HG03280 (cell line): ENCODE data around the gene ACACB.

Experiments used
- ATAC-seq: cut with Tn5 transposase; IDR thresholded peaks from one replicate; pipeline ENCODE4 v1.9.1; 2021; ENCODE audit warnings: mild to moderate bottlenecking, moderate library complexity; ENCODE audit not compliant: unreplicated experiment

ACACB gene

DNA sequence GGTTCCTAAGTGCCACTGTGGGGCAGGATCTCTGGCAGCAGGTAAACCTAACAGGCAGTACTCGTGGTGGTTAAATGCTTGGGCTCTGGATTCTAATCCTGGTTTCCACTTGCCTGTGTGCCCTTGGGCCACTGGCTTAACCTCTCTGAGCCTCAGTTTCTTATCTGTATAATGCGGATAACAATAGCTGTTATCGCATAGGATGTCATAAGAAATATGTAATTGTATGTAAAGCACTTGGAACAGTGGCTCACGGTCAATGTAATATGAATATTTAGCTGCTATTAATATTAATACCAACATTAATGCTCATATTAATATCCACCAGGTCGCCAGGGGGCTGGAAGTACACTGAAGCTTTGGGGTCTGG is 175.9 kb downstream of the ACACB start:
- no peak for ATAC-seq

DNA sequence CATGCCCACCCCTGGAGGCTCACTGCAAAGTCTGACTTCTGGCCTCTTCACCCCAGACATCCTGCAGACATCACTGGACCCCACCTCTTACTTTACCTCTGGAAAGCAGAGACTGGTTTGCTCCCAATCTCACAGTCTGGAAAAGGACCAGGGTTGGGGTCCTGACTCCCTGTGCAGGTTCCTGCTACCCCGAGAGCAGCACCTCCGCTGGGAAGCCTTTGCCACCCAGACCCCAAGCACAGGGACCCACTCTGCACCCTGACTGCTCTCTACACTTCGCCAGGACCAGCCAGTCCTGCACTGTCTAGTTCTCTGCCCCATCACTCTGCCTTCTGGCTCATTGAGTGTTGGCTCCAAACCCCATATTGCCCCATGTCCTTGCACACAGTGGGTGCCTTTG is 176.7 kb downstream of the ACACB start:
- no peak for ATAC-seq

DNA sequence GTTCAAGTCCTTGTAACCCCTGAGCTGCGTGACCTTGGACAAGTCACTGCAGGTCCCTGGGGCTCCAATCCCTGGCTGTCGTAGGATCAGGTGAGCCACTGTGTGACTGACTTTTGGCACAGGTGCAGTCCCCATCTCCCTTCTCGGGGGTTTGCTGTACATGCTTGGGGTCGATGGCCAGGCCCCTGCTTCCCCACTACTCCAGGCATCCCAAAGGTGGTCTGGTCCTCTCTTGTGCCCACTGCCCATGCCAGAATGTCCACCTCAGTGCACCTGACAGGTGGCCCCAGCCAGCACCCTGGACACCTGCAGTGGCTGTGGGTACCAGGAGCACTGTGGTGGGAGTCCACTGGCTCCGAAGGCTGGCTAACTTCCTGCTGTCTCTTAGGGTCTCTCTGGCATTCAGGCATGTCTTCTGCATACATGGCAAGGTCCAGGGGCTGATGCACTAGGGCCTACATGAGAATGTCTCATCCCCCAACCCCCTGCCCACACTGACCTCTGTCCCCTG is 178.0 kb downstream of the ACACB start:
- ATAC-seq = no peak

DNA sequence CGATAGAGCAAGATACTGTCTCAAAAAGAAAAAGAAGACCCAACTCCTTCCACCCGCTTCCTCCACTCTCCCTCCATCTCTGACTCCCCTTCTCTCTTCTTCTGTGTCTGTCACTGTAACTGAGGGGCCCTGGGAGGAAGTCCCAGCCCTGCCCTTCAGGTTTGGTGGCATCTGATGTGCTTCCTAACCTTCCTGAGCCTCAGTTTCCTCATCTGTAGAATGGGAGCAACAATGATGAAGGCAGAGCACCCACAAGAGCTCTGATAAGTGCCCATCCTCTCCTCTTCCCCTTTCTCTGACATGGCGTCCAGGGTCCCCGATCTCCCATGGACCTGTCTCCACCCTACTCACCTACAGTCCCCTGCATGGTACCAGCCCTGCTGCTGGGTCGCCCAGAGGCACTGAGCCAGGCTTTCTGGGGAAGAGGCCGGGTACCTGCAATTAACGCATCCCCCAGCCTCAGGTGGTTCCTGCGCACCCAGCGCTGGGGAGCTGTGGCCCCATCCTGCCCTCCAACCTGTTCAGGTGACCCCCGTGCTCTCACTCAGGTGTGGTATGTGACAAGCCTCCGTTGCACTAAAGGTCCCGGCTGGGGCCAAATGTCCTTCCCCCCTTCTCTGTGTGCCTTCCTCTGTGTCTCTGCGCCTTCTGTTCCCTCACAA is 179.5 kb downstream of the ACACB start:
- ATAC-seq = no peak

DNA sequence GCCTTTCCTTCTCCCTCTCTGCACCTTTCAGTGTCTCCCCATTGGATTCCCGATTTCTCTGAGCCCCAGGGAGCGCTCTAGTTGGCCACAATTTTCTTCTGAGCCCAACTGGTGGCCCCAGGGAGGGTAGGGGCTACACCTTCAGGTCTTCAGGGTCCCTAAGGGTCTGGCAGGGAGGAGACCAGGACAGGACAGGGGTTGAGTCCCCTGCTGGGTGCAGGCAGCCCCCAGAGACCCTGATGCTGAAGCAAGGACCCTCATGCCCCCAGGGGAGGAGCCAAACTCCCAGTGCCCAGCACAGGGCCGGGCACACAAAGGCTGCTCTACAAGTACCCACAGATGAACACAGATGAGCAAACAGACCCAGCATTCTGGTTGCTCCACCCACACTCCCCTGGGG is 180.0 kb downstream of the ACACB start:
- no peak for ATAC-seq

DNA sequence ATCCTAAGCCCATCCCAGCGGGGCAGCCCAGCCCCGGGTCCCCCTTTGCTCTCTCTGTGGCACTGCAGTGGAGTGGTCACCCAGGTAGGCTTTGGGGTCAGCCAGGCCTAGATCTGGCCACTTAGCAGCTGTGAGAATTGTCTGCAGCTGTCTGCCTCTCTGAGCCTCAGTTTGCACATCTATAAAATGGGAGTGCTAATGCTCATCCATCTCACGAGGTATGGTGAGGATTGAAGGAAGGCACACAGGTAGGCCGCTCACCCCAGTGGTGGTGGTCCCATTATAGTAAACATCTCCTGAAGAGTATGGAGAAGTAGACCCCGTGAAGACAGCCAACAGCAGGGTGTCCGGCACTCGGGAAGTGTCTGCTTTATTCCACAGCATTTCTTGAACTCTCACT is 183.5 kb downstream of the ACACB start:
- ATAC-seq = no peak

DNA sequence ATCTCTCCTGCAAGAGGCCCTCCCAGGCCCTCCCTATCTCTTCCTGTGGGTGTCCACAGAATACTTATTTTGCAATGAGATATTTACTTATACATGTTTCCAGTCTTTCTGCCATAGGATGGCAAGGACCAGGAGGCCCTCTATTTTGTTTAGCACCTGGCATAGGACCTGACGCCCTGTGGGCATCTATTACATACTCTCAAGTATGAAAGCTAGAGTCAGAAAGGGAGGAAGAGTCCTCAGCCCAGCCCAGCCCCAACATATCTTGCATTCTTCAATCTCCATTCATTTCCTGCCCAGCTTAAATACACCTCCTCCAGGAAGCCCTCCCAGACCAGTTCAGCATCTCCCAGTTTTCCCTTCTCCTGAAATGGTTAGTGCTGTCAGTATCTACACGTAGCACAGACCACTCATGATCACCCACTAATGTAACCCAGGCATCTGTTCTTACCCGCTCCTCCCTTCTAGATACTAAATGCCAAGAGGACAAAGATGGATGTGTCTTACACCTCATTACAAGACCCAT is 185.3 kb downstream of the ACACB start:
- no peak for ATAC-seq

DNA sequence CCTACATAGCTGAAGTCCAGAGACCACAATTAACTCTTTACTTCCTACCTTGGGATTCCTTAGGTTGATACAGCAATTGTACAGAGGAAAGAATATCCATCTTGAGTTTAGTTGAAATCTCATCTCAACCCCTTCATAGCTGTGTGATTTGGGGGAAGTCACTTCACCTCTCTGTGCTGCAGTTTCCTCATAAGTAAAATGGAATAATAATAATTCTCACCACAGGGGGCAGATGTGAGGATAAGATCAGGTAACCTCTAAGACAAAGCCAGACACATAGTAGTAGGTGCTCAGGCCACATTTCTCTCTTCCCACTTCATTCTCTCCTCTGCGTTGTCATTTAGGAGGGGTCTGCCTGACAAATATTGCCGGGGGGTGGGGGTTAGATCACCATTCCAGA is 186.0 kb downstream of the ACACB start:
- no peak for ATAC-seq

DNA sequence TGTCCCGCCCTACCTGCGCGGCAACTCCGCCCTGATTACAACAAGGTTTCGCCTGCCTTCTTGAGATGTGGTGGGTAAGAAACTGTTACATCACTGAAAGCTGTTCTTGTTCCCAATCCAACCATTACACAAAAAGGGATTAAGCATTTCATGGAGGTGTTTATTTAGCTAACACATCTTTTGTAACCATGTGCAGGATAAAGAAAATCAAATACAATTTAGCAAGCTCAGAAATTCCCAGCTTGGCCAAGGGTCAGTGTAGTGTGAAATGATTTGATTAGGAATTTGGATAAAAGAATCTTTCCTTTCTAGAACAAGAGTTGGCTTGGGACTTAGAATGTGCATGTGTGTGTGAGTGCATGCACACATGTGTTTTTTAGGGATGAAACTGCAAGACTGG is 186.4 kb downstream of the ACACB start:
- no peak for ATAC-seq

DNA sequence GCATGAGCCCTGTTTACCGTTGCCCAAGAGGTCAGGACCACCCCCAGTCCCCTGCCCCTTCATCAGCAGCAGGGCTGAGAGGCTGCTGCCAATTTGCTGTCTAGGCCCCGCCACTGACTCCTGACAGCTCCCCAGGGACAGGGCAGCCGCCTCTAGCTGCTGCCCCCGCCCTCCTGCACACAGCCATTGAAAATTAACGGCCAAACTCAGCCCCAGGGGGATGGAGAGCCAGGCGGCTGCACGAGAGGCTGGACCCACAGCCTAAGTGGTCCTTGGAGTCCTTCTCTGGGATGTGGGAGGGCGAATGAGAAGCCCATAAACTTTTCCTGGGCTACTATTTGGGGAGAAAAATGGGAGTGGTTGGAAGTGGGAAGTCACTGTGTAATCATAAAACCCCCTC is 188.1 kb downstream of the ACACB start:
- no peak for ATAC-seq

DNA sequence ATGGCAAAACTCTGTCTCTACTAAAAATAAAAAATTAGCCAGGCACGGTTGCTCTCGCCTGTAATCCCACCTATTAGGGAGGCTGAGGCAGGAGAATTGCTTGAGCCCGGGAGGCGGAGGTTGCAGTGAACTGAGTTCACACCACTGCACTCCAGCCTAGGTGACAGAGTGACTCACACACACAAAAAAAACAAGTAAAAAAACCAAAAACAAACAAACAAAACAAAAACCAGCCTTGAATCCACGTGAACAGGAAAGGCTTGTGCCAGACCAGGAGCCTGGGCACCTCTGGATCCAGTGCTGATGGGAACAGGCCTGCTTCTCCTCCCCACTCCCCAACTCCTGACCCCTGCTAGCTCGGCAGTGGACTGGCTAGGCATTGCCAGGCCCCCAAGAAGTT is 189.2 kb downstream of the ACACB start:
- ATAC-seq = no peak

DNA sequence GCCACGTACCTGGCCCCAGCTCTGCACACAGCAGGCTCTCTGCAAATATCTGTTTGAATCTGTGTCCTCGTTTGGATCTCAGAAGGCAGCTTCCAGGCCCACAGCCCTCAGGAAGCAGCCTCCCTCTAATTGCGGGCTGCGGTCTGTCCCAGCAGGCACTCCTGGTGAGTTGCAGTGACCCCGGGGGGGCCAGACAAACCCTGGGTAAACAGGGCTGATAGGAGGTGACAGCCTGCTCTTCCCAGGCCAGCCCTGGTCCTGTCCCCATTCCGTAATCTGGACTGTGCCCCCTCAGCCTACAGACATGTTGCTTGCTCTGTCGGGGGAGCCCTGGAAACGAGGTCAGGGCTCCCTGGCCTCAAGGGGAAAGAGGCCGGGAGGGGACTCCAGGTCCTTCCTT is 190.7 kb downstream of the ACACB start:
- ATAC-seq = no peak

DNA sequence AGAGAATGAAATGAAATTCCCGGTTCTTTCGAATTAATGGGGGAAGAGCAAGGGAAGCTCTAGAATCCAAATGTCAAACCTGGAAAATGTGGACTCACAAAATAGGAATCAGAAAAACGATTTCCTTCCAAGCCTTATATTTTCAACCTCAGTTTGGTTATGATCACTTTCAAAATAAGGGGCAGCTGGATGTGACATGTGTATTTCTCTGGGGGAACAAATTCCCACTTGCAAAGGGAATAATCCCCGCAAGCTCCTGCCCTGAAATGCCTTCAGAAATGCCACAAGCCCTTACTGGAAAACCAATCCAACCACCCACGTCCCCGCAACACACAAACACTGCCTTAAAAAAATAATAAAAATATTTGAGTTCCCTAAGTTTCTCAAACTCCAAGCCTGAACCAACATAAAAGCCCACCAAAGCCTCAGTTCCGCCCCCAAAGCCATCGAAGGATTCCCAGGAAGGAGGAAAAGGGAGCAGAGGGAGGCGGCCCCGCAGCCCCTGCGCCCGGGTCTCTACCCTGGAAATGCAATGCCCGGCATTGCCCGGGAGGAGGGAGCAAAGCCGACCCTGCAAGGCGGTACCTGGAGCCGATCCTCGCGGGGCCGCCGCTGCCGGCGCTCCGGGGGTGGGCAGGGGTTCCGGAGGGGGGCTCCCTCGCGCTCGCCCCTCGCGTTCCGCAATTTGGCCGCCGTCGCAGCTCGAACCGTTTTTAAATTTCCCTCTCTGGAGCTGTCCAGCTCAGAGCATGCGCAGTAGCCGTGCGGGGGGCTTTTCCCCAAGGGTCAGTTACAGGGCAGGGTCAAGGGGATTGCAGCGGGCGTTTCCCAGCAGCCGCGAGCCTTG is 192.4 kb downstream of the ACACB start, which contains the start of gene FOXN4:
TSS of gene FOXN4 (minus strand) at position 751 of the 847 bp plus-strand sequence. CDS start 963 bp downstream, outside the sequence.
- ATAC-seq = no peak

DNA sequence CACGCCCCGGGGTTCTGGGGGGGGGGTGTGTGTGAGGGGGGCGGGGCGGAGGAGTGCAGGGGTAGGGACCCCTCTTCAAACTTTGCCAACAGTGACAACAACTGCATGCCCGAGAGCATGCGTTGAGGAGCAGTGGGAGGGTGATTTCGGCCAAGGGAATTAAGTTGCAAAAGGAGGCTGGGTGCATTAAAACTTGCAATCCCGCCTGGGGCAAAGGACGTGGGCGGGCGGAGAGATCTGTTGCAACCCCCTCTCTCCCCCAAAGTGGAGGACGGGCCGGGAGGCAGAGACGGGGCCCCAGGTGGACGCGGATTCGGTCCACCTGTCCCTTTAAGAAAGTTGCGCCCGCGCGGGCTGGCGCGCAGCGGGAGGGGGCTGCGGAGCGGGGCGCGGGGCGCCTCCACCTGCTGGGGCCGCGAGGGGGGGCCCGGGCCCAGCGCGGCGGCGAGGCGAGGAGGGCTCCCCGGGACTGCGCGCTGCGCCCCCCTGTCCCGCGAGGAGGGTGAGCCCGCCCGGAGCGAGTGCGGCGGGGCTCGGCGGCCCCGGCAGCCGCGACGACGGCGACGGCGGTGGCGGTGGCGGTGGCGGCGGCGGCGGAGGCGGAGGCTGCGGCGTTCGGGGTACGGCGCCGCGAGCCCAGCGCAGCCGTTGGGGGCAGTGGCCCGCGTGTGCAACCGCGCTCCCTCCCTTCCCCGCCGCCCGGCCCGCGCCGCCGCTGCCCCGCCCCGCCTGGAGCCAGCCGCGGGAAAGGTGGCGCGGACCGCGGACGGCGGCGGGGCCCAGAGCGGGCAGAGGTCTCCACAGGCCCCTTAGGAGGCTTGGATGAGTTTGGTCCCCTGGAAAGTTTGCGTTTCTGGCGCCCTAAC is 193.2 kb downstream of the ACACB start:
- no peak for ATAC-seq

DNA sequence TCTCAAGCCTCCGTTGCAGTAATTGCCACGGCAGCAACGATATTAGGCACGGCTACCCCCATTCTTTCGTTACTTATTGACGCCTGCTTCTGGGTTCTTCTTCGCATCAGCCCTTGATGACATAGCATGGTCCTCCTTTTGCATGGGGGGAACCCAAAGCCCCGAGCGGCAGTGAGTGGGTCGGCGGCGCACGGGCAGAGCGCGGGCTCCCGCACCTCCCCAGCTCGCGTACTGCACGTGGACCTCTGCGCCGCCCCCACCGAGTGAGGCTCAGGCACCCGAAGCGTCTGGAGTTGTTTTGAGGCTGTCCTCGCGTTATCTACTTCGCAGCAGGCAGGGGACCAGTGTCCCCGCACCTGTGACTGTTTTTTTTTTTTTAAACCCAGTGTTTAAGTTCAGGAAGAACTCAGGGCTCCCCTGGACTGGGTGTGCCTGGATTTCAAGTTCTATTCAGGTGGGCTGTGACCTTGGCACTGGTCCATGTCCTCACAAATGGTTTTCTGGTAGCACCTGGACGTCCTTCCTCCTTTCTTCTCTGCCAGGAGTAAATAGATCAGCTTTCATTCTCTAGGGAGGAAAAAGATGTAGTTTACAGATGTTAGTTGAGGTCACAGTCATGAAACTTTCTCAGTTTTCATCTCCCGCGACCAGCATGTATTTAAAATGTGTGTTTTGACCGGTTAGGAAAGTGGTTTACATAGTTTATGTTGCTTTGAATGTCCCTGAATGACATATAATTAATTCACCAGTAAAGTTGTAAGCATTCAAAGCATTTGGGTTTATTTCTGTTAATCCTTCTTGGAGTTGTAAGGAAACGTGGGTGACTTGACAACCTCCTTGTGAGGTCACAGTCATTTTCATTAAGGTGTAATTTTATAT is 194.1 kb downstream of the ACACB start:
- no peak for ATAC-seq
